ENCODE results near the gene KLHL41.

GRCh38 chr2:169512525-169512924 is 3.0 kb downstream of the KLHL41 start:
- TF ChIP-seq CTCF (IDR thresholded peaks at IDR 0.05): no peak
- no peak for TF ChIP-seq POLR2A (IDR thresholded peaks at IDR 0.05)
- no peak for TF ChIP-seq EP300 (IDR thresholded peaks at IDR 0.05)
- TF ChIP-seq POLR2AphosphoS5 (IDR thresholded peaks at IDR 0.05): no peak

Measured in upper lobe of left lung (tissue), 4 donors.